ENCODE results near the gene OR4A16.

The OR4A16 gene

DNA sequence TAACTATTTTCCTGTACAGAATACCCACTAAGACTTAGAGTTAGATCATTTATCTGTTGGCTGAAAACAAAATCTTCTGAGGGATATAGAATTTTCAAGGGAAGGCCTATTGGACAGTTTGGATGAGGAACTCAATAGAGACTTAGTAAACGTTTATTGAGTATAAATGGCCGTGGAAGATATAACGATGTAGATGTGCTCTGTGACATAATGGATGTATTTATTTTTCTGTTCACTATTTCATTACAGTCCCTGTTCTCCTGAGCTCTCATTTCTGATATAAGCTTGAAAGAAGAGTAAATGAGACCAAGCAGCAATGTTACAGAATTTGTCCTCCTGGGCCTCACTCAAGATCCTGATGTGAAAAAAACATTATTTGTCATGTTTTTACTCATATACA lies at the start of gene OR4A16:
OR4A16 (plus strand) TSS at position 301 of the 400 bp plus-strand sequence; CDS start at position 301, 0 bp downstream.
- no peak for DNase-seq

GRCh38 chr11:55324500-55324899 lies 18.5 kb upstream of the OR4A16 start:
- DNase-seq = no peak

- DNase-seq = no peak
These were observed 2.3 kb downstream of the OR4A16 start for GRCh38 chr11:55345306-55345705.

GRCh38 chr11:55349032-55349431 lies 6.0 kb downstream of the OR4A16 start:
- DNase-seq = no peak

- DNase-seq = no peak
These were observed 14.7 kb downstream of the OR4A16 start for GRCh38 chr11:55357560-55358184.

- no peak for DNase-seq
These were observed 24.7 kb downstream of the OR4A16 start, which contains the start of gene OR4A15 for GRCh38 chr11:55367674-55368073. Gene OR4A15, plus strand, starts transcription at chr11:55367974. Its CDS starts 0 bp downstream, at chr11:55367974.
